Measurements from ENCODE around the gene SLIT1.

The SLIT1 gene

GRCh38 chr10:97116462-97117162, 69.1 kb downstream of the SLIT1 start:
- TF ChIP-seq CTCF (IDR thresholded peaks at IDR 0.05; ENCODE audit: low read depth, low read length): no peak
- H3K4me3 ChIP-seq (replicated peaks in 1 of 2; ENCODE audit: low read depth in 2 of 2, low read length in 2 of 2): no peak overlapping the region
- DNase-seq (ENCODE audit: low read depth in 2 of 2): no peak

- no peak for TF ChIP-seq CTCF (IDR thresholded peaks at IDR 0.05; ENCODE audit: low read depth, low read length)
- H3K4me3 ChIP-seq (replicated peaks in 1 of 2; ENCODE audit: low read depth in 2 of 2, low read length in 2 of 2): no peak overlapping the region
- no peak for DNase-seq (ENCODE audit: low read depth in 2 of 2)
Measured at GRCh38 chr10:97115846-97116245, 69.9 kb downstream of the SLIT1 start.

GRCh38 chr10:97111615-97112014, 74.1 kb downstream of the SLIT1 start:
- TF ChIP-seq CTCF (IDR thresholded peaks at IDR 0.05; ENCODE audit: low read depth, low read length): no peak
- H3K4me3 ChIP-seq (replicated peaks in 1 of 2; ENCODE audit: low read depth in 2 of 2, low read length in 2 of 2): no peak overlapping the region
- DNase-seq (ENCODE audit: low read depth in 2 of 2): no peak

GRCh38 chr10:97109547-97109946, 76.2 kb downstream of the SLIT1 start:
- no peak overlapping the region for H3K4me3 ChIP-seq (replicated peaks in 1 of 2; ENCODE audit: low read depth in 2 of 2, low read length in 2 of 2)
- TF ChIP-seq CTCF (IDR thresholded peaks at IDR 0.05; ENCODE audit: low read depth, low read length): no peak
- DNase-seq (ENCODE audit: low read depth in 2 of 2): no peak

- no peak overlapping the region for H3K4me3 ChIP-seq (replicated peaks in 1 of 2; ENCODE audit: low read depth in 2 of 2, low read length in 2 of 2)
- no peak for TF ChIP-seq CTCF (IDR thresholded peaks at IDR 0.05; ENCODE audit: low read depth, low read length)
- DNase-seq (ENCODE audit: low read depth in 2 of 2): no peak
Measured at GRCh38 chr10:97107551-97107950, 78.2 kb downstream of the SLIT1 start.

- DNase-seq (ENCODE audit: low read depth in 2 of 2): no peak
- no peak overlapping the region for H3K4me3 ChIP-seq (replicated peaks in 1 of 2; ENCODE audit: low read depth in 2 of 2, low read length in 2 of 2)
- TF ChIP-seq CTCF (IDR thresholded peaks at IDR 0.05; ENCODE audit: low read depth, low read length): no peak
Measured at GRCh38 chr10:97106207-97106606, 79.6 kb downstream of the SLIT1 start.

- no peak for DNase-seq (ENCODE audit: low read depth in 2 of 2)
- no peak for TF ChIP-seq CTCF (IDR thresholded peaks at IDR 0.05; ENCODE audit: low read depth, low read length)
- H3K4me3 ChIP-seq (replicated peaks in 1 of 2; ENCODE audit: low read depth in 2 of 2, low read length in 2 of 2): no peak overlapping the region
Measured at GRCh38 chr10:97105303-97105702, 80.5 kb downstream of the SLIT1 start.
